Tibial nerve (tissue), 4 donors: ENCODE results near the gene USP17L5.

ENCODE experiments used
- EP300 ChIP-seq, 2 donors: sonication (generic); formaldehyde crosslinking; IDR thresholded peaks; one replicate each; pipeline ENCODE4 v1.6.1; 2017; ENCODE audit warnings: antibody characterized with exemption in 2 of 2, mild to moderate bottlenecking in 1 of 2
- POLR2A ChIP-seq, 2 donors: fragments of 450-650 bp; IDR thresholded peaks; one replicate each; pipeline ENCODE4 v1.6.1; 2017; ENCODE audit warnings: antibody characterized with exemption in 2 of 2, mild to moderate bottlenecking in 2 of 2, moderate library complexity in 2 of 2
- TF ChIP-seq, protein P1 (sequence below), 5 experiments: fragments of 200-600 bp in 3 of 5; fragments of 450-650 bp in 2 of 5; sonication (generic) in 3 of 5; IDR thresholded peaks; one replicate each; pipeline ENCODE4 v1.5.1; 2016 to 2019; ENCODE audit warnings: antibody characterized with exemption in 5 of 5, mild to moderate bottlenecking in 3 of 5, moderate library complexity in 2 of 5

DNA sequence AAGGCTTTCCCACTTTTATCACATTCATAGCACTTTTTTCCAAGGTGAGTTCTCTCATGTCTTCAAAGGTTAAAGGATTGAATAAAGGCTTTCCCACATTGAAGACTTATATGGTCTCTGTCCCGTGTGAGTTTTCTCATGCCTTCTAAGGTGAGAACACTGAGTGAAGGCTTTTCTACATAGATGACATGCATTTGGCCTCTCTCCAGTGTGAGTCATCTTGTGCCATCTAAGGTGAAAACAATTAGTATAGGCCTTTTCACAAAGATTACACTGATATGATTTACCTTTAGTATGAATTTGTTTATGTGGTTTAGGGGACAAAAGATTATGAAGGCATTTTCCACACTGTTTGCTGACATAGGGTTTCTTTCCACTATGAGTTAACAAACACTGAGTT is 44.9 kb downstream of the USP17L5 start:
- TF ChIP-seq POLR2A (IDR thresholded peaks at IDR 0.05) (no peak), EP300 (IDR thresholded peaks at IDR 0.05) (no peak)
- TF ChIP-seq, protein P1, sequence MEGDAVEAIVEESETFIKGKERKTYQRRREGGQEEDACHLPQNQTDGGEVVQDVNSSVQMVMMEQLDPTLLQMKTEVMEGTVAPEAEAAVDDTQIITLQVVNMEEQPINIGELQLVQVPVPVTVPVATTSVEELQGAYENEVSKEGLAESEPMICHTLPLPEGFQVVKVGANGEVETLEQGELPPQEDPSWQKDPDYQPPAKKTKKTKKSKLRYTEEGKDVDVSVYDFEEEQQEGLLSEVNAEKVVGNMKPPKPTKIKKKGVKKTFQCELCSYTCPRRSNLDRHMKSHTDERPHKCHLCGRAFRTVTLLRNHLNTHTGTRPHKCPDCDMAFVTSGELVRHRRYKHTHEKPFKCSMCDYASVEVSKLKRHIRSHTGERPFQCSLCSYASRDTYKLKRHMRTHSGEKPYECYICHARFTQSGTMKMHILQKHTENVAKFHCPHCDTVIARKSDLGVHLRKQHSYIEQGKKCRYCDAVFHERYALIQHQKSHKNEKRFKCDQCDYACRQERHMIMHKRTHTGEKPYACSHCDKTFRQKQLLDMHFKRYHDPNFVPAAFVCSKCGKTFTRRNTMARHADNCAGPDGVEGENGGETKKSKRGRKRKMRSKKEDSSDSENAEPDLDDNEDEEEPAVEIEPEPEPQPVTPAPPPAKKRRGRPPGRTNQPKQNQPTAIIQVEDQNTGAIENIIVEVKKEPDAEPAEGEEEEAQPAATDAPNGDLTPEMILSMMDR (IDR thresholded peaks at IDR 0.05) = no peak
